Subcutaneous adipose tissue (tissue), 4 donors: ENCODE data around the gene GOLIM4. TPM values are rescaled to one million over a fixed set of nuclear protein-coding genes. Genes with fewer than 3 reads are reported as not detected.

Experiments used
- CTCF ChIP-seq: fragments of 450-650 bp; IDR thresholded peaks from one replicate; pipeline ENCODE4 v1.5.1; 2016; ENCODE audit warnings: low read depth, mild to moderate bottlenecking, control low read depth, antibody characterized with exemption, moderate library complexity
- total RNA-seq, 4 donors: library from RNA; depleted of rRNA; stranded (reverse); fragments of >200 nt; gene quantifications; one replicate each; pipeline ENCODE4 v1.1.0, GENCODE V29; 2016

Gene GOLIM4
- total RNA-seq, 4 donors from 2014 or later = 23.0 to 33.9 (median 26.1) TPM

- no peak for TF ChIP-seq CTCF
These were observed 1.2 kb downstream of the GOLIM4 start for GRCh38 chr3:168094580-168094876.

- TF ChIP-seq CTCF = no peak
These were observed 1.9 kb downstream of the GOLIM4 start for GRCh38 chr3:168093790-168094189.

GRCh38 chr3:168093229-168093628 lies 2.5 kb downstream of the GOLIM4 start:
- TF ChIP-seq CTCF = no peak

GRCh38 chr3:168091941-168092340 lies 3.8 kb downstream of the GOLIM4 start:
- no peak for TF ChIP-seq CTCF

- TF ChIP-seq CTCF = no peak
These were observed 4.3 kb downstream of the GOLIM4 start for GRCh38 chr3:168091302-168091858.

- no peak for TF ChIP-seq CTCF
These were observed 5.2 kb downstream of the GOLIM4 start for GRCh38 chr3:168090306-168091085.

GRCh38 chr3:168089179-168089771 lies 6.4 kb downstream of the GOLIM4 start:
- no peak for TF ChIP-seq CTCF
